ENCODE measurements around the gene RHCG. TPM values are rescaled to one million over a fixed set of nuclear protein-coding genes. Genes with fewer than 3 reads are reported as not detected.

RHCG gene
- total and polyA plus RNA-seq, 8 donors, result 2.2 to 3.1 (median 2.6) TPM; not detected in 2

DNA sequence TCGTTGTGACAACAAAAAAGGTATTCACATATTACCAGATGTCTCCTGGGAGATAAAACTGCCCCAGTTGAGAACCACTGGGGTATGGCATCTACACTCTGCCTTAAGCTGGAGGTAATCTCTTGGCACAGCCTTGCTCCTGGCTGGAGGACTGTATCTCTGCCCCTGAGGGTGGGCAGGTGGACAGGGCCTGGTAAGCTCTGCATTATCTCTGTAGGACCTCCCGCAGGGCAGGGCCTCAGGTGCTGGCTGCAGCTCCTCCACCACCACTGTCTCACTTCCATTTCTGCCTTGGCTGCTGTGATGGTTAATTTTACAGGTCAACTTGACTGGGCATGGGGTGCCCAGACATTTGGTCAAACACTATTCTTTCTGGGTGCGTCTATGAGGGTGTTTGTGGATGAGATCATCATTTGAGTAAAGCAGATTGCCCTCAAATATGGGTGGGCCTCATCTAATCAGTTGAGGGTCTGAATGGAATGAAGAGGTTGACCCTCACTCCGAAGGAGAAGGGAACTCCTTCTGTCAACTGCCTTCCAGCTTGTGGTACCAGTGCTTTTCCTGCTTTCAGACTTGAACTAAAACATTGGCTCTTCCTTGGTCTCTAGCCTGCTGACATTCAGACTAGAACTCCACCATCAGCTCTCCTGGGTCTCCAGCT lies 9.8 kb upstream of the RHCG start:
- no peaks in the 10 kb centered on the region for H3K36me3 ChIP-seq
- intact Hi-C loops (cut with DNase I), result no loop called here
- H3K9me3 ChIP-seq, result no peaks in the 10 kb centered on the region
- ATAC-seq, result no peak
- no peaks in the 10 kb centered on the region for H3K4me1 ChIP-seq
- no peak overlapping the region for H3K27ac ChIP-seq
- peaks cover 0 to 21% of the 10 kb centered on the region in 2 donors for H3K27me3 ChIP-seq
- no peak for DNase-seq
- no peak overlapping the region for H3K4me3 ChIP-seq
- TF ChIP-seq, protein P1, sequence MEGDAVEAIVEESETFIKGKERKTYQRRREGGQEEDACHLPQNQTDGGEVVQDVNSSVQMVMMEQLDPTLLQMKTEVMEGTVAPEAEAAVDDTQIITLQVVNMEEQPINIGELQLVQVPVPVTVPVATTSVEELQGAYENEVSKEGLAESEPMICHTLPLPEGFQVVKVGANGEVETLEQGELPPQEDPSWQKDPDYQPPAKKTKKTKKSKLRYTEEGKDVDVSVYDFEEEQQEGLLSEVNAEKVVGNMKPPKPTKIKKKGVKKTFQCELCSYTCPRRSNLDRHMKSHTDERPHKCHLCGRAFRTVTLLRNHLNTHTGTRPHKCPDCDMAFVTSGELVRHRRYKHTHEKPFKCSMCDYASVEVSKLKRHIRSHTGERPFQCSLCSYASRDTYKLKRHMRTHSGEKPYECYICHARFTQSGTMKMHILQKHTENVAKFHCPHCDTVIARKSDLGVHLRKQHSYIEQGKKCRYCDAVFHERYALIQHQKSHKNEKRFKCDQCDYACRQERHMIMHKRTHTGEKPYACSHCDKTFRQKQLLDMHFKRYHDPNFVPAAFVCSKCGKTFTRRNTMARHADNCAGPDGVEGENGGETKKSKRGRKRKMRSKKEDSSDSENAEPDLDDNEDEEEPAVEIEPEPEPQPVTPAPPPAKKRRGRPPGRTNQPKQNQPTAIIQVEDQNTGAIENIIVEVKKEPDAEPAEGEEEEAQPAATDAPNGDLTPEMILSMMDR (IDR thresholded peaks at IDR 0.05), result no peak

DNA sequence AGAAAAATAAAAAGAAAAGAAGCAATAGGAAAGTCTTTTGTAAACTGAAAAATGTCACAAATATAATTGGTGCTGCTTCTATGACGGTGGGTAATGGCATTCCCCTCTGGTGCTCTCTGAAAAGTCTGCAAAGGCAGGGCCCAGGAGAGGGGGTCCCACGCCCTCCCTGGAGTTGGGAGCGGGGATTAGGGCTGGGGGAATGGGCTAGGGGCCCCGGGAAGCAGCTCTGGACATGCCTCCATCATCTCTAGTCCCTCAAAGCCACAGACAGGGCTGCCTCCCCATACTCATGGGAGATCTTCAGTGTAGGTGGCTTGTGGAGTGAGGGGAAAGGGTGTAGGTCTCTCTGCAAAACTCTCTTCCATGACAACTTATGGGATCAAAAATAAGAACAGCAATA lies 7.8 kb upstream of the RHCG start:
- Histone ChIP-seq H3K36me3 (no peaks in the 10 kb centered on the region), H3K9me3 (no peaks in the 10 kb centered on the region), H3K4me3 (no peak overlapping the region), H3K4me1 (no peaks in the 10 kb centered on the region), H3K27ac (no peak overlapping the region), H3K27me3 (peaks cover 0 to 39% of the 10 kb centered on the region in 2 donors)
- no peak for DNase-seq
- ATAC-seq, result no peak
- intact Hi-C loops (cut with DNase I), result no loop called here
- TF ChIP-seq, protein P1 (IDR thresholded peaks at IDR 0.05), result no peak

DNA sequence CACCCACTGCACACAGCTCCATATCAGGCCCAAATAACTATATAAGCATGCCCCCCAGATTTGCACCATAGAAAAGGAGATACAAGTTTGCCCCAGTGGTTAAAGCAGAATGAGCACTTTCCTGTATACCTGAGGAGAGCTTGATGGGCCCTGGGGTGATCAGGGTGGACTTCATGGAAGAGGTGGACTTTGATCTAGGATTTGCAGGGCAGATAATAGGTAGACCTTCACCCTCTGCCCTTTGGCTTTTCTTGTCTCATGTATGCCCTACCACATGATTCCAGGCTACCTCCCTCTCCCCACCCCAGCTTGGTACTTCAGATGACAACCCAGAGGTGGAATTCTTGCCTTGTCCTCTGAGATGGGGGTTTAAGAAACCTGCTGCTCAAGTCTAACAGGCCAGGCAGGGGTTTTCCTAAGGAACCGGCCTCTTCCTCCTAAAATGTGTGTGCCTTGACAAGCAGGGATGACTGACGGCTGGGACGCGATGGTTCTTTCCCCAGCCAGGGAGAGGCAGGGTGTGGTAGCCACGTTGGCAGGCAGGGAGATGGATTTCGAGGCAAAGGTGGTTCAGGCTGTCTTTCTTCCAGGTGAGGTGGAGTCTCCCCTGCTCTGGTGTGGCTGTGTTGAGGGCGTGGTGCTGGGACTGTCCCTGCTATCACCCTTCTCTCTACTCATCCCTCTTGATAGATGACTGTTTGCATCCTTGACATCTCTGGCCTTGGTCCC lies 6.6 kb upstream of the RHCG start:
- Histone ChIP-seq H3K4me3 (no peak overlapping the region), H3K4me1 (no peaks in the 10 kb centered on the region), H3K27ac (no peak overlapping the region), H3K36me3 (no peaks in the 10 kb centered on the region), H3K27me3 (peaks cover 0 to 51% of the 10 kb centered on the region in 2 donors), H3K9me3 (no peaks in the 10 kb centered on the region)
- DNase-seq (no peak), ATAC-seq (no peak)
- intact Hi-C loops (cut with DNase I), result no loop called here
- TF ChIP-seq, protein P1 (IDR thresholded peaks at IDR 0.05), result no peak

DNA sequence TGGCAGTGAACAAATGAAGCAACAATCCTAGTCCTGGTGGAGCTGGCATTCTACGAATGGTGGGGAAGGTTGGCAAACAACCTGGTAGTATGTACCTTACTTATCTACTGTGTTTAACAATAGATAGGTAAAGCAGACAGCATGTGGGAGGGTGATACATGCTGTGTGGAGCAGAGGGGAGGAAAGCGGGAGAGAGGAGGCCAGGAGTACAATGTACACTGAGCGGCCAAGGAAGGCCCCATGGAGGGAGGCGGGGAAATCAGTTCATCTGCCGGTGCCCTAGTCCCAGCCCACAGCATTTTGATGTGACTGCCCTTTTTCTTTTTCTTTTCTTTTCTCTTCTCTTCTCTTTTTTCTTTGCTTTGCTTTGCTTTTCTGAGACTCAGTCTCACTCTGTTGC lies 5.3 kb upstream of the RHCG start:
- H3K27me3 ChIP-seq, result peaks cover 12 to 64% of the 10 kb centered on the region in 2 donors
- H3K4me3 ChIP-seq, result no peak overlapping the region
- intact Hi-C loops (cut with DNase I), result no loop called here
- H3K27ac ChIP-seq, result no peak overlapping the region
- TF ChIP-seq, protein P1 (IDR thresholded peaks at IDR 0.05), result no peak
- ATAC-seq (no peak), DNase-seq (no peak)
- no peaks in the 10 kb centered on the region for H3K36me3 ChIP-seq
- no peaks in the 10 kb centered on the region for H3K4me1 ChIP-seq
- no peaks in the 10 kb centered on the region for H3K9me3 ChIP-seq

DNA sequence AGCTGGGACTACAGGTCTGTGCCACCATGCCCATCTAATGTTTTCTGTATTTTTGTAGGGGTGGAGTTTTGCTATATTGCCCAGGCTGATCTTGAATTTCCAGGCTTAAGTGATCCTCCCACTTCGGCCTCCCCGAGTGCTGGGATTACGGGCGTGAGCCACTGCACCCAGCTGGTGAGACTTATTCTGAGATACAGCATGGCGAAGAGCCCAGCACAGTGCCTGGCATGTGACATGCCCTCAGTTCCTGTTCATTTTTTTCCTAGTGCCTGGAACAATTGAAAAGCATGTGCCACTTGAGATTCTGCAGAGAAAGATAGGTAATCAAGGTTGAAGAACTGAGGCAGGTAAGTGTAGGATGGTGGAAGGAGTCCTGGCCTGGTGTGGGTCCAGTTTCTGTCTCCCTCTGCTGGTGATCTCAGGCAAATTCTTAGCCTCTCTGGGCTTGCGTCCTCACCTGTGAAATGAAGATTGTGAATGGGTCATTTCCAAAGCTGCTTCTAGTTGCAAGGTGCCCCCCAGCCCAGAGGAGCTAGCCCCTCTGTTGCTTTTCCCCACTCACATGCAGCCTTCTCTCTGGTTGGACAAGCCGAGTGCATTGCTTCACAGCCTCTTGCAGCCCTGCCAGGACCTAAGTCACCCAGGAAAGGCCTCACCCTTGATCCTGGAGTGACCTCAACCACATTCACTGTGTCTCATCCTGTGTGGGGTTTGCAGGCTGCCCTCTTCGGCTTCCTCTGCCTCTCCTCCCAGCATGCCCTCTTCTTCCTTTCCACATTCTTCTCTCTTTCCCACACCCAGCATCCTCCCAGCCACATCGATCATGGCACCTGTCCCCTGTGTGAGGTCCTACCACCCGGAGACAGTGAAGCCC lies 4.3 kb upstream of the RHCG start:
- Histone ChIP-seq H3K4me1 (peaks cover 0 to 7% of the 10 kb centered on the region in 2 donors), H3K27ac (no peak overlapping the region), H3K9me3 (no peaks in the 10 kb centered on the region), H3K4me3 (no peak overlapping the region), H3K27me3 (peaks cover 23 to 75% of the 10 kb centered on the region in 2 donors), H3K36me3 (no peaks in the 10 kb centered on the region)
- ATAC-seq (no peak), DNase-seq (no peak)
- TF ChIP-seq, protein P1 (IDR thresholded peaks at IDR 0.05), result no peak
- intact Hi-C loops (cut with DNase I), result no loop called here

Data from left lung (tissue), 10 donors.